GM10847 (cell line): ENCODE results near the gene UBE3A.

Experiments used
- POLR2A ChIP-seq: IDR thresholded peaks from 2 replicates; pipeline ENCODE4 v1.6.1; 2011; ENCODE audit not compliant: insufficient read length; ENCODE audit errors: extremely low read depth

UBE3A gene

GRCh38 chr15:25451501-25451900 is 12.7 kb upstream of the UBE3A start:
- no peak for TF ChIP-seq POLR2A

GRCh38 chr15:25450163-25450562 is 11.3 kb upstream of the UBE3A start:
- no peak for TF ChIP-seq POLR2A

GRCh38 chr15:25446076-25446475 is 7.3 kb upstream of the UBE3A start:
- no peak for TF ChIP-seq POLR2A

- TF ChIP-seq POLR2A: no peak
These were observed 6.6 kb upstream of the UBE3A start for GRCh38 chr15:25445412-25445811.

- no peak for TF ChIP-seq POLR2A
These were observed 2.3 kb upstream of the UBE3A start for GRCh38 chr15:25441111-25441510.

GRCh38 chr15:25439369-25439836 is 579 bp upstream of the UBE3A start:
- no peak for TF ChIP-seq POLR2A

GRCh38 chr15:25437777-25438600 is 835 bp downstream of the UBE3A start:
- no peak for TF ChIP-seq POLR2A

GRCh38 chr15:25436707-25437106 is 2.1 kb downstream of the UBE3A start:
- TF ChIP-seq POLR2A: no peak

- no peak for TF ChIP-seq POLR2A
These were observed 3.2 kb downstream of the UBE3A start for GRCh38 chr15:25435474-25436243.

GRCh38 chr15:25433118-25433865 is 5.5 kb downstream of the UBE3A start:
- no peak for TF ChIP-seq POLR2A

GRCh38 chr15:25431836-25432561 is 6.8 kb downstream of the UBE3A start:
- no peak for TF ChIP-seq POLR2A

- TF ChIP-seq POLR2A: no peak
These were observed 11.0 kb downstream of the UBE3A start for GRCh38 chr15:25427861-25428260.

- no peak for TF ChIP-seq POLR2A
These were observed 11.8 kb downstream of the UBE3A start for GRCh38 chr15:25426896-25427610.

GRCh38 chr15:25424073-25424472 is 14.8 kb downstream of the UBE3A start:
- no peak for TF ChIP-seq POLR2A
